HFFc6 (cell line): ENCODE data around the gene PTPN22. TPM values are rescaled to one million over a fixed set of nuclear protein-coding genes. Genes with fewer than 3 reads are reported as not detected.

Experiments used
- DNase-seq: peaks from one replicate; pipeline ENCODE4 v3.0.0-alpha.2; 2018
- H3K27ac Mint-ChIP-seq: 2 replicates; pipeline ENCODE4 v1.8.0; 2020; ENCODE audit warnings: mild to moderate bottlenecking, mixed read lengths
- H3K27me3 Mint-ChIP-seq: 2 replicates; pipeline ENCODE4 v1.8.0; 2021; ENCODE audit warnings: mild to moderate bottlenecking, moderate library complexity, mixed read lengths; ENCODE audit not compliant: insufficient read depth
- H3K36me3 Mint-ChIP-seq: 2 replicates; pipeline ENCODE4 v1.8.0; 2021; ENCODE audit warnings: low read depth, mixed read lengths
- H3K4me1 Mint-ChIP-seq: 2 replicates; pipeline ENCODE4 v1.8.0; 2020; ENCODE audit warnings: low read depth, mixed read lengths
- H3K4me3 Mint-ChIP-seq: 2 replicates; pipeline ENCODE4 v1.8.0; 2020; ENCODE audit warnings: mild to moderate bottlenecking, moderate library complexity, mixed read lengths
- H3K9me3 Mint-ChIP-seq: 2 replicates; pipeline ENCODE4 v1.8.0; 2020; ENCODE audit warnings: mild to moderate bottlenecking, mixed read lengths
- CTCF ChIP-seq: fragments of 200-600 bp; sonication (generic); IDR thresholded peaks from 2 replicates; pipeline ENCODE4 v1.5.0; 2021; ENCODE audit warnings: antibody characterized with exemption, mild to moderate bottlenecking
- total RNA-seq, 6 experiments: library from RNA; stranded (reverse); fragmentation: NEBNext Ultra II Directional; extraction: Animal tissue kit (Norgen Biotek cat#: 25700); gene quantifications; 2 replicates in 1 of 6; 3 replicates in 5 of 6; pipeline ENCODE4 v1.2.3, GENCODE V29; 2021

PTPN22 gene
- total RNA-seq, 6 experiments from 2014 or later: 0.71 to 1.3 (median 1.0) TPM

GRCh38 chr1:113860891-113861290 is 10.6 kb downstream of the PTPN22 start:
- Mint-ChIP-seq H3K27ac (peak overlapping the region; percentile 90), H3K27me3 (peaks cover 4% of the 10 kb centered on the region; the same call in 1 of the 2 replicates), H3K9me3 (no peaks in the 10 kb centered on the region), H3K4me3 (peak overlapping the region; percentile 77), H3K4me1 (peaks cover 50% of the 10 kb centered on the region), H3K36me3 (no peaks in the 10 kb centered on the region)
- DNase-seq: peak; percentile 56
- no peak for TF ChIP-seq CTCF

GRCh38 chr1:113859478-113860175 is 11.9 kb downstream of the PTPN22 start:
- Mint-ChIP-seq H3K9me3 (no peaks in the 10 kb centered on the region), H3K4me3 (peak overlapping the region; percentile 77), H3K27ac (peak overlapping the region; percentile 90), H3K27me3 (peaks cover 4% of the 10 kb centered on the region; the same call in 1 of the 2 replicates), H3K36me3 (no peaks in the 10 kb centered on the region), H3K4me1 (peaks cover 55% of the 10 kb centered on the region)
- no peak for DNase-seq
- no peak for TF ChIP-seq CTCF

GRCh38 chr1:113858982-113859381 is 12.5 kb downstream of the PTPN22 start:
- no peak for TF ChIP-seq CTCF
- Mint-ChIP-seq H3K36me3 (no peaks in the 10 kb centered on the region), H3K27ac (peak overlapping the region; percentile 82; the same call in 1 of the 2 replicates), H3K4me3 (peak overlapping the region; percentile 77; the same call in 1 of the 2 replicates), H3K9me3 (no peaks in the 10 kb centered on the region), H3K4me1 (peaks cover 55% of the 10 kb centered on the region), H3K27me3 (peaks cover 4% of the 10 kb centered on the region; the same call in 1 of the 2 replicates)
- no peak for DNase-seq

- peaks cover 4% of the 10 kb centered on the region; the same call in 1 of the 2 replicates for H3K27me3 Mint-ChIP-seq
- H3K27ac Mint-ChIP-seq: no peak overlapping the region
- no peak for TF ChIP-seq CTCF
- DNase-seq: no peak
- peaks cover 55% of the 10 kb centered on the region for H3K4me1 Mint-ChIP-seq
- no peak overlapping the region for H3K4me3 Mint-ChIP-seq
- H3K36me3 Mint-ChIP-seq: no peaks in the 10 kb centered on the region
- H3K9me3 Mint-ChIP-seq: no peaks in the 10 kb centered on the region
Observed at GRCh38 chr1:113858418-113858817, 13.1 kb downstream of the PTPN22 start.

GRCh38 chr1:113857776-113858175 is 13.7 kb downstream of the PTPN22 start:
- peaks cover 4% of the 10 kb centered on the region; the same call in 1 of the 2 replicates for H3K27me3 Mint-ChIP-seq
- no peaks in the 10 kb centered on the region for H3K36me3 Mint-ChIP-seq
- H3K27ac Mint-ChIP-seq: no peak overlapping the region
- H3K9me3 Mint-ChIP-seq: no peaks in the 10 kb centered on the region
- DNase-seq: no peak
- no peak overlapping the region for H3K4me3 Mint-ChIP-seq
- no peak for TF ChIP-seq CTCF
- peaks cover 55% of the 10 kb centered on the region for H3K4me1 Mint-ChIP-seq
